Peyer's patch (tissue), 4 donors: ENCODE data around the gene SEMA5B.

ENCODE experiments used
- POLR2A ChIP-seq, 2 donors: fragments of 450-650 bp; IDR thresholded peaks; one replicate each; pipeline ENCODE4 v1.5.1; 2017; ENCODE audit warnings: antibody characterized with exemption in 2 of 2, mild to moderate bottlenecking in 2 of 2, moderate library complexity in 2 of 2
- TF ChIP-seq, protein P1 (sequence below), 6 experiments: fragments of 450-650 bp in 4 of 6; fragments of 200-600 bp in 2 of 6; sonication (generic) in 1 of 6; IDR thresholded peaks; one replicate each; pipeline ENCODE4 v1.5.1; 2017 to 2019; ENCODE audit warnings: antibody characterized with exemption in 6 of 6, mild to moderate bottlenecking in 3 of 6, moderate library complexity in 1 of 6

DNA sequence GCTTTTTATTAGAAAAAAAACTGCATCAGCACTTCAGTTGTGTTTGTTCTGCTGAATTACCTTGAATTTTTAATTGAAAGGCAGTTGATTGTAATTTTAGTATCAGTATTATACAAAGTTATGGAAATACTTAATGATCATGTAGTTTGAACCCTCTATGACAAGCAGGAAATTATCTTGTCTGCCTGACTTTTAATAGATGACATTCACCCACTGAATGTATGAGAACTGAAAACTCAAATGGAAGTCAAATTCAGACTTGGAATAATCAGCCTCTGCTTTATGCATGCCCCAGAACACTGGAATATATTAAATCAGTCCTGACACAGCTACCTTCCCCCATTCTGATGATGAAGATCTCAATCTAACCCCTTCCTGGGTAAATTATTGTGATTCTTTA, 159.2 kb downstream of the SEMA5B start:
- TF ChIP-seq POLR2A (IDR thresholded peaks at IDR 0.05) = no peak
- TF ChIP-seq, protein P1, sequence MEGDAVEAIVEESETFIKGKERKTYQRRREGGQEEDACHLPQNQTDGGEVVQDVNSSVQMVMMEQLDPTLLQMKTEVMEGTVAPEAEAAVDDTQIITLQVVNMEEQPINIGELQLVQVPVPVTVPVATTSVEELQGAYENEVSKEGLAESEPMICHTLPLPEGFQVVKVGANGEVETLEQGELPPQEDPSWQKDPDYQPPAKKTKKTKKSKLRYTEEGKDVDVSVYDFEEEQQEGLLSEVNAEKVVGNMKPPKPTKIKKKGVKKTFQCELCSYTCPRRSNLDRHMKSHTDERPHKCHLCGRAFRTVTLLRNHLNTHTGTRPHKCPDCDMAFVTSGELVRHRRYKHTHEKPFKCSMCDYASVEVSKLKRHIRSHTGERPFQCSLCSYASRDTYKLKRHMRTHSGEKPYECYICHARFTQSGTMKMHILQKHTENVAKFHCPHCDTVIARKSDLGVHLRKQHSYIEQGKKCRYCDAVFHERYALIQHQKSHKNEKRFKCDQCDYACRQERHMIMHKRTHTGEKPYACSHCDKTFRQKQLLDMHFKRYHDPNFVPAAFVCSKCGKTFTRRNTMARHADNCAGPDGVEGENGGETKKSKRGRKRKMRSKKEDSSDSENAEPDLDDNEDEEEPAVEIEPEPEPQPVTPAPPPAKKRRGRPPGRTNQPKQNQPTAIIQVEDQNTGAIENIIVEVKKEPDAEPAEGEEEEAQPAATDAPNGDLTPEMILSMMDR (IDR thresholded peaks at IDR 0.05) = no peak
